Panc1 (cell line): ENCODE data around the gene PPP2R3A. TPM values are rescaled to one million over a fixed set of nuclear protein-coding genes. Genes with fewer than 3 reads are reported as not detected.
"Not testable (repeated sequence)": the region's sequence is repeated elsewhere in the genome, so short reads cannot be mapped to it uniquely, and the experiment has no call there.

Source experiments
- ATAC-seq: fragments of 200-7000 bp; cut with Tn5 transposase; 2 replicates; pipeline ENCODE4 v1.9.1; 2020; ENCODE audit warnings: mild to moderate bottlenecking, moderate library complexity
- BruUV-seq: library from RNA; stranded (reverse); fragments of 400-500 nt; replicated peaks from 2 replicates; lab custom pipeline; 2021; lab: Mats Ljungman, UMichigan
- CTCF ChIA-PET: fragments of 300-600 bp; sonication (Branson Sonifier 250); formaldehyde crosslinking; loops from one replicate; lab custom pipeline; 2022; ENCODE audit warnings: antibody characterized with exemption; lab: Charles Lee
- POLR2A ChIA-PET: fragments of 300-600 bp; sonication (Branson Sonifier 250); formaldehyde crosslinking; loops from one replicate; lab custom pipeline; 2022; ENCODE audit warnings: antibody characterized with exemption; lab: Charles Lee
- DNase-seq: peaks from one replicate; pipeline ENCODE4 v3.0.0-alpha.2; 2010; ENCODE audit warnings: low read depth, low spot score
- H3K27ac ChIP-seq: 2 replicates; pipeline ENCODE4 v1.5.1; 2011; ENCODE audit warnings: mild to moderate bottlenecking, low read length, inconsistent platforms
- H3K27me3 ChIP-seq: fragments of 200-500 bp; sonication (Bioruptor generic); 2 replicates; pipeline ENCODE4 v1.6.0; 2014; ENCODE audit warnings: low read length, inconsistent platforms; ENCODE audit not compliant: control insufficient read depth, insufficient read depth
- H3K36me3 ChIP-seq: fragments of 200-500 bp; sonication (Bioruptor generic); 2 replicates; pipeline ENCODE4 v1.5.1; 2014; ENCODE audit warnings: inconsistent platforms, mild to moderate bottlenecking, low read length, moderate library complexity; ENCODE audit not compliant: control insufficient read depth, insufficient read depth
- H3K4me1 ChIP-seq: 2 replicates; pipeline ENCODE4 v1.5.1; 2011; ENCODE audit warnings: inconsistent platforms, mild to moderate bottlenecking, low read length, moderate library complexity; ENCODE audit not compliant: control insufficient read depth, insufficient read depth
- H3K4me3 ChIP-seq, 2 experiments: 2 replicates each; pipeline ENCODE4 v1.5.1; 2011 to 2012; ENCODE audit warnings: low read depth in 2 of 2, low read length in 2 of 2, mild to moderate bottlenecking in 2 of 2, inconsistent platforms in 1 of 2, moderate library complexity in 1 of 2
- H3K9me3 ChIP-seq: fragments of 200-500 bp; sonication (Bioruptor generic); 2 replicates; pipeline ENCODE4 v1.5.1; 2014; ENCODE audit warnings: low read depth, mild to moderate bottlenecking, inconsistent platforms, low read length, moderate library complexity; ENCODE audit not compliant: control insufficient read depth, insufficient read depth
- CTCF ChIP-seq: fragments of 450-650 bp; IDR thresholded peaks from 2 replicates; pipeline ENCODE4 v1.5.1; 2017; ENCODE audit warnings: mild to moderate bottlenecking
- POLR2AphosphoS5 ChIP-seq: IDR thresholded peaks from 2 replicates; pipeline ENCODE4 v1.6.1; 2012; ENCODE audit warnings: mild to moderate bottlenecking, low read depth, low read length, moderate library complexity
- REST ChIP-seq, 2 experiments: IDR thresholded peaks; 2 replicates each; pipeline ENCODE4 v1.6.1; 2011 to 2012; ENCODE audit warnings: low read depth in 2 of 2, control low read depth in 1 of 2, low read length in 1 of 2, mild to moderate bottlenecking in 1 of 2, moderate library complexity in 1 of 2; ENCODE audit not compliant: insufficient read depth in 1 of 2
- SIN3A ChIP-seq: IDR thresholded peaks from 2 replicates; pipeline ENCODE4 v1.6.1; 2012; ENCODE audit warnings: low read depth, mild to moderate bottlenecking, low read length, moderate library complexity, borderline replicate concordance; ENCODE audit not compliant: insufficient read depth
- TCF7L2 ChIP-seq: IDR thresholded peaks from 2 replicates; pipeline ENCODE4 v1.6.1; 2011; ENCODE audit warnings: mild to moderate bottlenecking, low read depth, low read length, inconsistent platforms
- in situ Hi-C: cut with HindIII; loops from 2 replicates; pipeline ENCODE4 v1.10.0; 2016; ENCODE audit warnings: low sequenced_read_pairs, low pct_unique_long_range_greater_than_20kb
- intact Hi-C: fragments of 100-400 bp; cut with micrococcal nuclease; formaldehyde crosslinking; loops from one replicate; pipeline ENCODE4 v1.10.0; 2022; ENCODE audit not compliant: unreplicated experiment
- total RNA-seq: library from RNA; stranded (reverse); gene quantifications from one replicate; pipeline ENCODE4 v1.2.1, GENCODE V29; 2021; ENCODE audit not compliant: unreplicated experiment

Gene PPP2R3A
- total RNA-seq, 1 experiment from 2014 or later = 8.1 TPM

- no peaks in the 10 kb centered on the region for H3K9me3 ChIP-seq
- peaks cover 2% of the 10 kb centered on the region; the same call in 1 of the 2 replicates for H3K4me1 ChIP-seq
- ChIA-PET POLR2A (interaction anchor here (0.7 kb wide), 1 partner anchor 723 kb away, joined by 4 read pairs; no protein-coding TSS in a partner anchor), CTCF (no interaction called here)
- H3K27ac ChIP-seq = no peak overlapping the region
- in situ Hi-C loops (no loop called here), intact Hi-C loops (no loop called here)
- DNase-seq (no peak), ATAC-seq (no peak)
- no TSS peak for BruUV-seq
- no peaks in the 10 kb centered on the region for H3K36me3 ChIP-seq
- H3K27me3 ChIP-seq = no peaks in the 10 kb centered on the region
- H3K4me3 ChIP-seq = no peak overlapping the region
- TF ChIP-seq SIN3A (no peak), REST (IDR thresholded peaks at IDR 0.05; ENCODE audit: insufficient read depth in 1 of 2, low read depth in 2 of 2, low read length in 1 of 2) (no peak), CTCF (no peak), TCF7L2 (no peak), POLR2AphosphoS5 (no peak)
Measured at GRCh38 chr3:136161516-136161915, 196.0 kb downstream of the PPP2R3A start.

DNA sequence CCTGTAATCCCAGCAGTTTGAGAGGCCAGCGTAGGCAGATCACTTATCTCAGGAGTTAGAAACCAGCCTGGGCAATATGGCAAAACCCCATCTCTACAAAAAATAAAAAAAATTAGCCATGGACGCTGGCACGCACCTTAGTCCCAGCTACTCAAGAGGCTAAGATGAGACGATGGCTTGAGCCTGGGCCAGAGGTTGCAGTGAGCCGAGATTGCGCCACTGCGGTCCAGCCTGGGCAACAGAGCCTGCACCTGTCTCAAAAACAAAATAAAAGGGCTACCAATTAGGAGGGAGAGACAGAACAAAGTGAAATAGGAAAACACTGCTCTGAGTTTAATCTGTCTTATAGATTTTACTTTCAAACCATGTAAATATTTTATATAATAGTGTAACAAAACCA, 196.8 kb downstream of the PPP2R3A start:
- H3K9me3 ChIP-seq = no peaks in the 10 kb centered on the region
- H3K4me1 ChIP-seq = peaks cover 4% of the 10 kb centered on the region; the same call in 1 of the 2 replicates
- DNase-seq = no peak
- intact Hi-C loops (no loop called here), in situ Hi-C loops (no loop called here)
- ChIA-PET CTCF (interaction anchor here (0.6 kb wide), 1 partner anchor 75 kb away, joined by 3 read pairs; no protein-coding TSS in a partner anchor), POLR2A (no interaction called here)
- H3K27ac ChIP-seq = no peak overlapping the region
- H3K27me3 ChIP-seq = no peaks in the 10 kb centered on the region
- no peak for ATAC-seq
- BruUV-seq = TSS peak; percentile 41
- no peak overlapping the region for H3K4me3 ChIP-seq
- TF ChIP-seq POLR2AphosphoS5 = no peak
- TF ChIP-seq TCF7L2 = no peak
- TF ChIP-seq SIN3A = no peak
- TF ChIP-seq CTCF = no peak
- no peak for TF ChIP-seq REST (IDR thresholded peaks at IDR 0.05; ENCODE audit: insufficient read depth in 1 of 2, low read depth in 2 of 2, low read length in 1 of 2)
- no peaks in the 10 kb centered on the region for H3K36me3 ChIP-seq

DNA sequence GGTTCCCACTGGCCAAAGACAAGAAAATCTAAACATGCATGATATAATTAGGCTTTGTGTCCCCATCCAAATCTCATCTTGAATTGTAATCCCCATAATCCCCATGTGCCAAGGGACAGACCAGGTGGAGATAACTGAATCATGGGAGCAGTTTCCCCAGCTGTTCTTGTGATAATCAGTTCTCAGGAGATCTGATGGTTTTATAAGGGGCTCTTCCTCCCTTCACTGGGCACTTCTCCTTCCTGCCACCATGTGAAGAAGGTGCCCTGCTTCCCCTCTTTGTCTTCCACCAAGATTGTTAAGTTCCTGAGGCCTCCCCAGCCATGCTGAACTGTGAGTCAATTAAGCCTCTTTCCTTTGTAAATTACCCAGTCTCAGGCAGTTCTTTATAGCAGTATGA, 198.1 kb downstream of the PPP2R3A start:
- intact Hi-C loops, BruUV-seq, H3K4me1 ChIP-seq, ATAC-seq, H3K27me3 ChIP-seq, H3K9me3 ChIP-seq, CTCF ChIA-PET, H3K27ac ChIP-seq, in situ Hi-C loops, H3K36me3 ChIP-seq, DNase-seq, H3K4me3 ChIP-seq: not testable (repeated sequence)
- POLR2A ChIA-PET = interaction anchor here (0.6 kb wide), 1 partner anchor 17 kb away, joined by 3 read pairs; no protein-coding TSS in a partner anchor
